8988T (cell line): Measurements from ENCODE around the gene TRPM3.

Experiments
- DNase-seq: peaks from one replicate; pipeline ENCODE4 v3.0.0; 2011

The TRPM3 gene

GRCh38 chr9:71096421-71097108, 24.9 kb downstream of the TRPM3 start:
- DNase-seq, result no peak

GRCh38 chr9:71094708-71095251, 26.6 kb downstream of the TRPM3 start:
- no peak for DNase-seq

DNA sequence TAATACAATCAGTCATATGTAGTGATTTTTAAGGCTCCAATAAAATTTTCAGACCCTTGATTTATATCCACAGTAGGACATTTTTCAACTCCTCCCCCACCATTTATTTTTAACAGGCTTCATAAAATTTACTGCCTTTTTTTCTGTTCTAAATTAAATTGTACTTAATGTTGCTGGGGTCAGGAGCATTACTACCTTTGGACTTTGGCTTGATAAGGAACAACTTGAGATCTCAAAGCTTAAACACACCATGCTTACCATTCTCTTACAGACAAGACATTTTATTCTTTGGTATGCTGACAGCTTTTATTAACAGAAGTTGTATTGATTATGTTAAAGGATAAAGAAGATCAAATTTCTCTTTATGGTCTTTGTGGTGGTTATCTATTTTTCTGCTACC, 30.5 kb downstream of the TRPM3 start:
- DNase-seq, result no peak

- DNase-seq, result no peak
Observed at GRCh38 chr9:71079451-71079850, 42.0 kb downstream of the TRPM3 start.

DNA sequence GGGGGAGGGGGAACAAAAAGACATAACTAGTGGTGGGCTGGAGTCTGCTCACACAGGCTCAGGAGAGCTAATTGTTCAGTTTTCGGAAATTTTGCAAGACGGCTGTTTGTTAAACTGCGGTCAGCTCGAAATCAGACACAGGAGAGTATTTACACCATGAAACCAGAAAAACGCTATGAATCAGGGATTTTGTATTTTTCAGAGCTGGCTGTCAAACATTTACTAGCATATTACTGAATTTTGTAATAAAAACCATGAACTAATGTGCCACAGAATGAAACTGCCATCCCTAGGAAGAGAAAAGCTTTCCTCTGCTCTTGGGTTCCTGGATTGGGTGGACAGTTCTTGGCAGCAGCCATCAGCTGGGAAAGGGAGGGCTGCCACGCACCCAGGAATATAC, 45.3 kb downstream of the TRPM3 start:
- DNase-seq, result no peak

GRCh38 chr9:71073494-71073893, 47.9 kb downstream of the TRPM3 start:
- no peak for DNase-seq

DNA sequence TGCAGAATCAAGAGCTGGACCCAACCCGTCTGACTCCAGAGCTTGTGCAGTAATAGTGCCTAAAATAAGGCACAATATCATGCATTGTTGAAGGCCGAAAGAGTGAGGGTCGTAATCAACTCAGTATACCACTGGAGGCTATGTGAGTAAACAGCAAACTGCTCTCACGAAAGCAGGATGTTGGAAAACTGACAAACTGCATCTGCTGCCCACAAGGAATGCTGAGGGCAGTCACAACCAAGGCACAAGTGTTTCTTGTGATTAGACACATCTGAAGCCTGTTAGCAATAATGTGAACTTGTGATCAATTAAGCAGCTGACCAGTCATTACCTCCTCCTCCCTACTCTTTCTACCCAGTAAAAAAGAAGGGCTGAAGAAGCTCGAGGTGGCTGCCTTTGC, 48.8 kb downstream of the TRPM3 start:
- DNase-seq, result no peak

DNA sequence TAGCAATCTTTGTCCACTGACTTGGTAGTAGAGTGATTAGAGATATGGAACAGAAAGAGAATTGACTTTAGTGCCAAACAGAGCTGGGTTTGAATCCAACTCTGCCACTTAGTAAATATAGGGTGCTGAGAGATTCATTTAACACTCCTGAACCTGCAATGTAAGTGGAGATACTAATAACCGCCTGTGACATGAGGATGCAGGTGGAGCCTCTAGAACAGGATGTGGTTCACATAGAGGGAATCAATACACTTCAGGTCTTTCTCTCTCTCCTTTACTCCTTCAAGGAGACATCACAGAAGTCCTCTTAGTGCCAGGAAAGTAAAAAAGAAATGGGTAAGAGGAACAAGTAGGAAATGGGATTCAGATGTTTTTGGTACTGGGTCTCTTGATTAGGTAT, 49.8 kb downstream of the TRPM3 start:
- no peak for DNase-seq

GRCh38 chr9:71058660-71059059, 62.8 kb downstream of the TRPM3 start:
- no peak for DNase-seq

DNA sequence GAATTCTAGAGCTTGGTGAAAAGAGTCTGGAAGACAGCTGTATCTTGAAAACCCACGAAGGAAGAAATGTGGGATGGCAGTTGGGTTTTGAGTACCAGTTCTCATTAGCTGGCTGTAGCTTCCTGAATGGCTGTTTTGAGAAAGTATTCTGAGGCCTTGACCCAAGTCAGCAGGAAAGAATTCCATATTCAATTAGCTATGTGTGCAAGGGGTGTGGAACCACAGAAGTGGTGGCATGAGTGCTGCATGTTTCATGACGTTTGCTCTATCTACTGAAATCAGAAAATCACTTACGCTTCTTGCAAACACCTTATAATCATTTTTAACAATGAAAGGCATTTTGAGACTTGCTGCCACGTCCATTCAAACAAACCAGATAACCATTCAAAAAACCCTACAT, 69.1 kb downstream of the TRPM3 start:
- no peak for DNase-seq

- DNase-seq, result no peak
Observed at GRCh38 chr9:71048280-71048679, 73.1 kb downstream of the TRPM3 start.

- DNase-seq, result no peak
Observed at GRCh38 chr9:71042448-71042990, 78.9 kb downstream of the TRPM3 start.

DNA sequence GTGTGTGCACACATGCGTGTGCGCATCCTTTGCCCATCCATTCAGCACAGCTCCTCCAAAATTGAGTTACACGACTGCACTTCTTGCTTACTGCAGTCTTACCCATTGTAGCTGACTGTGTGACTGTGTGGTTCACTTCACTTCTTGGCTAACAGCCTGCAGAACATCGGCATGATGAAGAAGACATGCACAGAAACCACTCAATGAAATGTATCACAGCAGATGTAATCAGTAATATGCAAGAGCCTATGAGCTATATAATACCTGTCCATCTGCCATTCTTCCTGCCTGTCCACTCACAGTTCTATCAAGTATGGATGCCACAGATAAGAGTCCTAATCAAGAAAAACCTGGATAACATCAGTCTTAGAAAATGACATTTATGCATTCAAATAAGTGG, 83.9 kb downstream of the TRPM3 start:
- DNase-seq, result no peak

DNA sequence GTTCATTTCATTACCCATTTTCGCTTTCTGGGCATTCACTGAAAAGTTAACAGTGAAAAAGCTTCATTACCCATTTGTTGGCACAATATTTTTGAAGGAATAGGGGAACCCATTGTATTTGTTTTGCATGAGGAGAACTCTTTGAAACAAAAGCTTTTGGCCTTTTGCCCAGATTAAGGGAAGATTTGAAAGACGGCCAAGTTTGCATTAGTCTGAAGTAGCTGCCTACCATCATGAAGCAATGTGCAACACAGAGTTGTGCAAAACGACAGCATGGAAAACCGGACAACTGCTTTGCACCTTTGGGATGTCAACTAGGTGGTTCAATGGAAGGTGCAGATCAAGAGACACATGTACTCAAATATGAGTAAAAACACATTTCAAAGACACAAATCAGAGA, 84.9 kb downstream of the TRPM3 start:
- DNase-seq, result no peak

DNA sequence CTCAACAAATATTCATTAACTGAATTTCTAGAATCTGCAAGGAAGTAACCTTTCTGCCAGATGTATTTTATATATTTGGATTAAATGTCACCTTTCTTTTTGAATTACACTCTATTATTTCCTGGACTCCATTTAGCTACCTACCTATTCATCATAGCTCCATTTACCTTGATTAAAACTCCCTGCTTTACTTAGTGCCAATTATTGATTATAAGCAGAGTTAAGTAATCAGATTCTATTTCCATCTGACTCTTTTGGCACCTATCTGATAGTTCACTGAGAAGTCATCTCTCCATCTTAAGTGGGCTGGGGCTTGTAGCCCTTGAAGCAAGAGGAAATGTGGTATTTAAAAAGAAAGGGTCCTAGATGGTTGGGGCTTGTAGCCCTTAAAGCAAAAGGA, 88.6 kb downstream of the TRPM3 start:
- DNase-seq, result no peak

DNA sequence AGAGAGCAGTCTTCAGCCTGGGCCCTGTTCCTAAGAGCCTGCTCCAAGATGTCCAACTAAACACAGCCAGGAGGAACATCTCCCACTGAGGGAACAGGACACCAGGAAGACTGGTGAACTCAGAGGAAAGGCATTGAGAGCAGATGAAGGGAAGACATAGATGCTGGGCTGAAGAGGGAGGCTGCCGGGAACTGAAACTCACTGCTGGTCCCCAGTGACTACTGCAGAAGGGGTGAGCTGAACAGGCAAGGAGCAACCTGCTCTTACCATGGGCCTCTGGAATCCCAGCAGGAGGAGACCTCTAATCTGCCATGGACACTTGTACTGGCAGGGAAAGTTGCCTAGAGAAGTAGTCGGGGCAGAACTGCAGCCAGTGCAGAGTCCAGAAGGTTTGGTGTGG, 95.7 kb downstream of the TRPM3 start:
- no peak for DNase-seq

- DNase-seq, result no peak
Observed at GRCh38 chr9:71025201-71025600, 96.2 kb downstream of the TRPM3 start.

DNA sequence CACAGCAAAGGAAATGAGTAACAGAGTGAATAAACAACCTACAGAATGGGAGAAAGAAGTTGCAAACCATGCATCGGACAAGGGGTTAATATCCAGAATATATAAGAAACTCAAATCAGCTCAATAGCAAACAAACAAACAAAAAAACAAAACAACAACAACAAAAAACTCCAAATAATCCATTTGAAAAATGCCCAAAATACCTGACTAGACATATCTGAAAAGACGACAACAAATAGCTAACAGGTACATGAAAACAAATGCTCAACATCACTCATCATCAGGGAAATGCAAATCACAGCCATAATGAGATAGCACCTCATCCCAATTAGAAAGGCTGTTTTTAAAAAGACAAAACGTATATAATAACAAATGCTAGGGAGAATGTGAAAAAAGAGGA, 111.2 kb downstream of the TRPM3 start:
- no peak for DNase-seq

DNA sequence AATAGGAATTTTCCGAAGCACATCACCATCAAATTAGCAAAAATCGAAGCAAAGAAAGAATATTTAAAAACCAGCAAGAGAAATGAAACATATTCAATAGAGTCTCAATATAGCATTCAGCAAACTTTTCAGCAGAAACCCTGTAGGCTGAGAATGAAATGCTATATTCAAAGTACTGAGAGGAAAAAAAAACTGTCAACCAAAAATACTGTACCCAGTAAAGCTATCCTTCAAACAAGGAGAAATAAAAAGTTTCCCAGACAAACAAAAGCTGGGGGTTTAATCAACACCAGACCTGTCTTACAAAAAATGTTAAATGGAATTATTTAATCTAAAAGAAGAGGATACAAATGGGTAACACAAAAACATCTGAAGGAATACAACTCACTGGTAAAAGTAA, 116.0 kb downstream of the TRPM3 start:
- DNase-seq, result no peak

DNA sequence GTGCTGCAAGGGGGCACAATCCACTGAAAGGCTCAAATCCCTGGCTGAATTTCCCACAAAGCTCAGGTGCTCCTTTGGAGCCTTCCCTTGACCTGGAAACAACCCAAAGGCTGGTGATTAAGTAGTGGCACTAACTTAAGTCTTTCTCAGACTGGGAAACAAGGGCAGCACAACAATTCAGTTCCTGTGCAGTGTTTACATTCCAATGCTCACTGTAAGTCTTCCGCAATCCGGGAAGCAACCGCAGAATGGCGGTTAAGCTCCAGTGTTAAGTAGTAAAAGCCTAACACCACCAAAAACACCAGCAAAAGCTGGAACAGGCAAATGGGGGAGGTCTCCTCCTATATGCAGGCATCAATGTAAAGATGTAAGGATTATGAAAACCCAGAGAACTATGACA, 117.2 kb downstream of the TRPM3 start:
- DNase-seq, result no peak

GRCh38 chr9:71003346-71003745, 118.1 kb downstream of the TRPM3 start:
- DNase-seq, result no peak

DNA sequence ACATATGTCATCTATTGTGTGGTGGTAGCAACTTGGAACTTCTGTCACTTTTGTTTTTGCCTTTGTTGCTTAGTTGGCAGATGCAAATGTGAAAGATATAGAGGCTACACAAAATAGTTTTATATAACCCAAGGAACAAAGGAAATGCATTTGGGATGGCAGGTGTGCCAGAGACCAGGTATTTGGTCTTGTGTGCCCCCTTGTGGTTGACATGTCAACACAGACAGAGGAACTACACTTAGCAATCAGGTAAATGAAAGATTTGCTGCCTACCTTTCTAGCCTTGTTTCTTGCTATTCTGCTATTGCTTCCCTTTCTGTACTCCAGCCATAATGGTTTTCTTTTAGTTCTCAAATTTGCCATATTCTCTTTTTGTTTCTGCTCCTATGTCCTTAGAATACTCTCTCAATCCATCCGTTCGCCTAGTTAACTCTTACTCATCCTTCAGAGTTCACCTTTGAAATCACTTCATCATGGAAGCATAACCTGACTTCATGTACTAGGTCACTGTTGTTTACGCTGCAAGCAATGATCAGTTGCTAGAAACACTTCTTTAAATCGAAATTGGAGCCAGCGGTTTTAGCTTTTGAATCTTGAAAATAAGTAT, 119.5 kb downstream of the TRPM3 start:
- no peak for DNase-seq

DNA sequence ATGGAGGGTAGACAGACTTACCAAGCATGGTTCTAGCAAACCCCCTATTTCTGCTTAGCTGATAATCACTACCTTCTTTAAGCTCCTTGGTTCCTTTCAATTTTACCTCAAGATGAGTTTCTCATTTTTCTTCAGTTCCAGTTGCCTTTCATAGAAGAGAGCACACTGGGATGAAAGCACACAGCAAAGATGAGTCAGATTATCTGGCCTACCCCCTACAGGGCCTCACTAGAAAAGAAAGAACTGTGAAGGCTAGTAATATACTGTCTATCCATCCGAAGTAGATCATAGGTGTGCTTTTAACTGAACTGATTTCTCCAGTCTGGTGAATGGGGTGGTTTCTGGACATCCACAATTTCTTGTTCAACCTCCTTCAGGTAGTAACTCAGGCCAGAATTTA, 122.5 kb downstream of the TRPM3 start:
- no peak for DNase-seq

- DNase-seq, result no peak
Observed at GRCh38 chr9:70995511-70995910, 125.9 kb downstream of the TRPM3 start.

GRCh38 chr9:70994582-70994981, 126.8 kb downstream of the TRPM3 start:
- no peak for DNase-seq
